Measurements from ENCODE around the gene CIC. TPM values are rescaled to one million over a fixed set of nuclear protein-coding genes. Genes with fewer than 3 reads are reported as not detected.

The CIC gene
- total RNA-seq, 4 donors from 2014 or later, result 40.5 to 72.8 (median 67.2) TPM

GRCh38 chr19:42281146-42281826 lies 12.2 kb downstream of the CIC start:
- Histone ChIP-seq H3K4me3 (peak overlapping the region; percentile 64 to 89 (median 83)), H3K27me3 (no peaks in the 10 kb centered on the region), H3K4me1 (peaks cover 15 to 76% (median 46%) of the 10 kb centered on the region in 4 donors), H3K27ac (peak overlapping the region; percentile 89 to 99 (median 96)), H3K9me3 (no peaks in the 10 kb centered on the region), H3K36me3 (no peaks in the 10 kb centered on the region)
- TF ChIP-seq CTCF (IDR thresholded peaks at IDR 0.05), result peak in 1 of 6 experiments; percentile 18
- no peak for TF ChIP-seq POLR2A (IDR thresholded peaks at IDR 0.05)
- DNase-seq, result peak in 1 of 3 donors; percentile 64

GRCh38 chr19:42281827-42282762 lies 13.0 kb downstream of the CIC start:
- DNase-seq, result no peak
- Histone ChIP-seq H3K4me3 (no peak overlapping the region), H3K27ac (peak overlapping the region; percentile 89 to 99 (median 96)), H3K27me3 (no peaks in the 10 kb centered on the region), H3K4me1 (peaks cover 15 to 83% (median 49%) of the 10 kb centered on the region in 4 donors), H3K36me3 (peaks cover 0 to 6% (median 0%) of the 10 kb centered on the region in 3 donors), H3K9me3 (no peaks in the 10 kb centered on the region)
- TF ChIP-seq CTCF (IDR thresholded peaks at IDR 0.05), result no peak
- TF ChIP-seq POLR2A (IDR thresholded peaks at IDR 0.05), result no peak

GRCh38 chr19:42282819-42283187 lies 13.8 kb downstream of the CIC start:
- TF ChIP-seq POLR2A (IDR thresholded peaks at IDR 0.05) (no peak), CTCF (IDR thresholded peaks at IDR 0.05) (no peak)
- no peak for DNase-seq
- Histone ChIP-seq H3K27ac (peak overlapping the region; percentile 89 to 99 (median 96)), H3K36me3 (peaks cover 0 to 13% (median 0%) of the 10 kb centered on the region in 3 donors), H3K4me3 (peak overlapping the region in 2 of 4 donors; percentile 83 to 89), H3K9me3 (no peaks in the 10 kb centered on the region), H3K27me3 (no peaks in the 10 kb centered on the region), H3K4me1 (peaks cover 15 to 76% (median 49%) of the 10 kb centered on the region in 4 donors)

DNA sequence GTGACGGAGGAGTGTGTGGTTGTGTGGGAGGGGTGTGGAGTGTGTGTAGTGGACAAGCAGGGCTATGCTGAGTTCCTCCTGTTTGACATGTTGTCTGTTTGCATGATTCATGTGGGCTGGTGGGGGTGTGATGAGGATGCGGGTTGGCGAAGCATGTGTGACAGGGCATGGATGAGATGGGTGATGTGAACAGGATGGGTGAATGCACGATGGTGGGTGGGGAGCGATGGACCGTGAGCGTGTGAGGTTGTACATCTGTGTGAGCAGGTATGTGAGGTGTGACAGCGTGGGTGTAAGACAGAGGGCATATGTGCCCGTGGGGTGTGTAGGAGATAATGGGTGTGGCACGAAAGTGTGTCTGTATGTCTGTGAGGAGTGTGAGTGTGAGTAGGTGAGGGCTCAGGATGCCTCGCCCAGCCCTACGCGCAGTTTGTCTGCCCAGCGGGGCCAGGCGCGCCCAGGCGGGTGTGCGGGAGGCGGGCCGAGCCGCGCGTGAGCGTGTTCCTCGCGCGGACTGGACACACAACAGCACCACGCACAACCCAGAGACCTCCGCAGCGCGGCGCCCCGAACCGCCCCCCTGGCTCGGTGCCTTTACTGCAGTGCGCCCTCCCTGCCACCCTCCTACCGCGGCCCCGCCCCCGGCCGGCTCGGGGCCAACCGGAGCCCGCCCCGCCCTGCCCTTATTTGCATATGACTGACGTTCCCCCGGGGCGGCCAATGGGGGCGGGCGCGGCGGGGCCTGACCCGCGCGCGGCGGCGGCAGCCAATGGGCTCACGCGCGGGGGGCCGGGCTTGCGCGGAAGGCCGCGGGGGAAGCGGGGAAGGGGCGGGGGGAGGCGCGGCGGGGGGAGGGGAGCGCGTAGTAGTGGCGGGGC lies 14.4 kb downstream of the CIC start:
- no peak for TF ChIP-seq CTCF (IDR thresholded peaks at IDR 0.05)
- peak in 1 of 2 donors; percentile 53 for TF ChIP-seq POLR2A (IDR thresholded peaks at IDR 0.05)
- Histone ChIP-seq H3K4me1 (peaks cover 15 to 69% (median 49%) of the 10 kb centered on the region in 4 donors), H3K36me3 (peaks cover 0 to 19% (median 0%) of the 10 kb centered on the region in 3 donors), H3K27ac (peak overlapping the region; percentile 89 to 99 (median 96)), H3K27me3 (no peaks in the 10 kb centered on the region), H3K4me3 (peak overlapping the region; percentile 55 to 89 (median 72)), H3K9me3 (no peaks in the 10 kb centered on the region)
- peak; percentile 96 to 98 (median 98) for DNase-seq

DNA sequence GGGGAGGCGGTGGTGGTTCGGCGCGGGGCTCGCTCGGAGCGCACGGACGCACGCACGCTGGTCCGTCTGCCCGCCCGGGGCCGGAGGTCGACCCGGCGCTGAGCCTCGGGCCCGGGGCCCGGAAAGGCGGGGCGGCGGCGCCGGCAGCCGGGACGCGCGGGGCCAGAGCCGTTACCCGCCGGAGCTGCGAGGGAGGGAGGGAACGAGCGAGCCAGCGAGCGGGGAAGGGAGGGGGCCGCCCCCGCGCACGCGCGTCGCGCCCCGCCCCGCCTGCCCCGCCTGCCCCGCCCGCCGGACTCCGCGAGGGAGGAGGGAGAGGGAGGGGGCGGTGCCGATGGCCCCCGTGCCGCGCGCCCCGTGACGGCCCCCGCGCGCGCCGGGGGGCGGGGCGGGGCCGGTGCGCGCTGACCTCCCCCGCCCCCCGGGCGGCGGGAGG lies 15.0 kb downstream of the CIC start:
- peaks cover 0 to 25% (median 0%) of the 10 kb centered on the region in 3 donors for H3K36me3 ChIP-seq
- no peaks in the 10 kb centered on the region for H3K27me3 ChIP-seq
- DNase-seq, result peak; percentile 77 to 91 (median 91)
- peak overlapping the region; percentile 60 to 89 (median 76) for H3K4me3 ChIP-seq
- no peak for TF ChIP-seq CTCF (IDR thresholded peaks at IDR 0.05)
- TF ChIP-seq POLR2A (IDR thresholded peaks at IDR 0.05), result peak in 1 of 2 donors; percentile 25
- peaks cover 8 to 63% (median 46%) of the 10 kb centered on the region in 4 donors for H3K4me1 ChIP-seq
- H3K27ac ChIP-seq, result peak overlapping the region; percentile 89 to 99 (median 96)
- no peaks in the 10 kb centered on the region for H3K9me3 ChIP-seq
